ENCODE data around the gene KRTAP5-4.

Gene KRTAP5-4

GRCh38 chr11:1656061-1656441, 34.1 kb upstream of the KRTAP5-4 start:
- H3K4me3 ChIP-seq (replicated peaks; ENCODE audit: low read depth, low read length) = no peak overlapping the region

GRCh38 chr11:1655168-1656060, 33.5 kb upstream of the KRTAP5-4 start:
- DNase-seq (ENCODE audit: low read depth) = no peak
- H3K4me3 ChIP-seq (replicated peaks; ENCODE audit: low read depth, low read length) = no peak overlapping the region
- no peak for TF ChIP-seq CTCF (IDR thresholded peaks at IDR 0.05; ENCODE audit: low read length, missing control alignments)

More at GRCh38 chr11:1656061-1656441, 34.1 kb upstream of the KRTAP5-4 start:
- no peak for DNase-seq (ENCODE audit: low read depth)
- no peak for TF ChIP-seq CTCF (IDR thresholded peaks at IDR 0.05; ENCODE audit: low read length, missing control alignments)

DNA sequence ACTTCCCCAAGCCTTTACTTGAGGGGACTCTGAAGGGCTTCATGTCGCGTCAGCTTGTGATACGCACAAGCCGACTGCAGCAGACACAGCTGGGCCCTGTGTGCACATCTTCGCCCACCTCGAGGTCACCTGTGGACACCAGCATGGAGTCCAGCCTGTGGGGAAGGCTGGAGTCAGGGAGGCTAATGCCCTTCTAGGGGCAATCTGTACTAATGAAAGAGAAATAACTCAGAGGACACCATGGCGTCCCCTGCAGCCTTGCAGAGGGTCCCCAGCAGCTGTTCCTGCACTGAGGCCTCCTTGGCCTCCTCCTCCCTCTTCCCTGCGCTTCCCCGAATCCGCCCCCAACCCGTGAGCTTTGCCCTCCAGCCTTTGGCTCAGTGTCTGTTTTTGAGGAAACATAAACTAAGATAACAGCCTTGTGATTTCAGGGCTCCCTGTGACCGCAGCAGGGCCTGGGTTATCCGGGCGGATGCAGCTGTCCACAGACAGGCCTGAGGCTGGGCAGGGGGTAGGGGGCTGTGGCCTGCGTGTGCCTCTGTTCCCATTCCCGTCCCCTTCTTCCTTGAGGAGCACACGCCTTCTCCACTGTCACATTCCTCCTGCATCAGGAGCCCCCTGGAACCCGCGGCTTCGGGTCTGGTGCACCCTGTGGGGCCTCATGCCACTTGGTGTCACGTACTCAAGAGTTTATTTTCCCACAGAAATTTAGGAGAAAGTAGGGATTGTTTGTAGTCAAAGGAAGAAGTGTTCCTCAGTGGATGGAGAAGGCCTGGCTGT, 32.6 kb upstream of the KRTAP5-4 start:
- DNase-seq (ENCODE audit: low read depth) = no peak
- no peak overlapping the region for H3K4me3 ChIP-seq (replicated peaks; ENCODE audit: low read depth, low read length)
- TF ChIP-seq CTCF (IDR thresholded peaks at IDR 0.05; ENCODE audit: low read length, missing control alignments) = no peak

DNA sequence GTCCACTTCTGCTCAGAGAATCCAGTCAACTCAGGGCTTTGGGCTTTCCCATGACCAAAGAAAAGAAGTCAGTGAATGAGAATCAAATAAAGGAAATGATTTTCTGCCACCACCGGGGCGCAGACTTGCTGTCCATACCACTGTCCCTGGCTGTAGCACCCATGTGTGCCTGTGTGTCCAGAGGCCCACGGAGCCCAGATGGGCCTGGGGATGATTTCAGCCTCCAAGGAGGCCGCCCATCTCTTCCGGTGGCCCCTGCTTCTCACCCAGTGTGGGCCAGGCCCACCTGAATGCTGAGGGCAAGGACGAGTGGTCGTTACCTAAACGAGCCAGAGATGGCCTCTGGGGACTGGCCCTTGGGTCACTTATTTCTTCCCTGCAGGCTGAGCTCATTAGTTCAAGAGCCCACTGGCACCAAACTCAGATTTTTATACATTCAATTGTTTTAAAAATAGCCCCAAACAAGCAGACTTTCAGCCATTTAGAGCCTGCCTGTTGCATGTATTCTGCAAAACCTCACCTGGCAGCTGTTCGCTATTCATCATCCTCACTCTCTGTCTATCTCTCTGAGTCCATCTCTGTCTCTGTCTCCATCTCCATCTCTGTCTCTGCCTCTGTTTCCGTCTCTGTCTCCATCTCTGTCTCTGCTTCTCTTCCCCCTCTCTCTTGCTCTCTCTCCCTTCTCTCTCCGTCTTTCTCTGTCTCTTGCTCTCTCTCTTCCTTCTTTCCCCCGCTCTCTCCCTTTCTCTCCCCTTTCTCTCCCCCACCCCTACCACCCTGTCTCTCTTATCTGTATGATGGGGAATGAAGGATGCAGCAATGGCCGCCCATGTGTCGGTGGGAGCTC, 31.8 kb upstream of the KRTAP5-4 start:
- no peak overlapping the region for H3K4me3 ChIP-seq (replicated peaks; ENCODE audit: low read depth, low read length)
- no peak for TF ChIP-seq CTCF (IDR thresholded peaks at IDR 0.05; ENCODE audit: low read length, missing control alignments)
- no peak for DNase-seq (ENCODE audit: low read depth)

DNA sequence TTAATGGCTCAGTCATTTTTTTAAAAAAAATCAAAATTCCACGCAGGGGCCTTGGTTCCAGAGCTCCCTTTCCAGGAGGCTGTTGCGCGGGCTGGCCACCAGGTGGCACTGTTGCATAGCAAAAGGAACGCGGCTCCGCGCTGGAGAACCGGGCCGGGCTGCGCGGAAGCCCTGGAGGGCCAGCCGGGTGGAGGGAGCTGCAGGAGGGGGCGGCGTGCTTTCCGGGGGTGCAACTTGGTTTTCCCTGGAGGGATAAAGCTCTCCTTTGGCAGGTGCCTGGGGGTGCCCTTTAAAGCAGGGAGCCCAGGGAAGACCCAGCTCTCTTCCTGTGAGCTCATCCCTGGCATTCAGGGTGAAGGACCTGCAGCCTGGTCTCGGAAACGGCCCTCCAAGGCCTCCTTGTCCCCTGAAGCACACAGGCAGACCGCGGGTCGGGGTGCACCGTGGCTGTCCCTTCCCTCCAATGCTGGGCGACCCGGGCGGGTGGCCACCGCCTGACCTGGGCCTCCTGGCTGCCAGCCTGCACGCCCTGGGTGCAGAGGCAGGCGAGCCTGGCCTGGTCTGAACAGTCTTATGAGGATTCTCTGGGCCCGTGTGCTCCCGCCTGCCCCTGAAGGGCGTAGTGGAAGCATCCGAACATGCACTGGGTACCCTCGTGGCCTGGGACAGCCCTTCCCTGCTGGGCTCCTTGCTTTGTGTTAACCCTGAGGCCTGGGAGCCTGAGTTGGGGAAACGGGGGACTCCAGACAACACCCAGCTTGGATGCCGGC, 31.0 kb upstream of the KRTAP5-4 start:
- peak; percentile 81 for TF ChIP-seq CTCF (IDR thresholded peaks at IDR 0.05; ENCODE audit: low read length, missing control alignments)
- DNase-seq (ENCODE audit: low read depth) = peak; percentile 57
- H3K4me3 ChIP-seq (replicated peaks; ENCODE audit: low read depth, low read length) = no peak overlapping the region

GRCh38 chr11:1652442-1652770, 30.5 kb upstream of the KRTAP5-4 start:
- TF ChIP-seq CTCF (IDR thresholded peaks at IDR 0.05; ENCODE audit: low read length, missing control alignments) = no peak
- no peak for DNase-seq (ENCODE audit: low read depth)
- H3K4me3 ChIP-seq (replicated peaks; ENCODE audit: low read depth, low read length) = no peak overlapping the region
